Occipital lobe (tissue), 2 donors: ENCODE data around the gene VWA3B. TPM values are rescaled to one million over a fixed set of nuclear protein-coding genes. Genes with fewer than 3 reads are reported as not detected.
"Not testable (repeated sequence)": the region's sequence is repeated elsewhere in the genome, so short reads cannot be mapped to it uniquely, and the experiment has no call there.

Experiments
- DNase-seq: peaks from one replicate; lab custom pipeline; 2025; lab: John Stamatoyannopoulos, UW
- total RNA-seq: library from RNA; depleted of rRNA; stranded (reverse); fragments of >200 nt; gene quantifications from one replicate; pipeline ENCODE4 v1.2.3, GENCODE V29; 2014

VWA3B gene
- total RNA-seq, 1 donor from 2014 or later: 0.31 TPM

DNA sequence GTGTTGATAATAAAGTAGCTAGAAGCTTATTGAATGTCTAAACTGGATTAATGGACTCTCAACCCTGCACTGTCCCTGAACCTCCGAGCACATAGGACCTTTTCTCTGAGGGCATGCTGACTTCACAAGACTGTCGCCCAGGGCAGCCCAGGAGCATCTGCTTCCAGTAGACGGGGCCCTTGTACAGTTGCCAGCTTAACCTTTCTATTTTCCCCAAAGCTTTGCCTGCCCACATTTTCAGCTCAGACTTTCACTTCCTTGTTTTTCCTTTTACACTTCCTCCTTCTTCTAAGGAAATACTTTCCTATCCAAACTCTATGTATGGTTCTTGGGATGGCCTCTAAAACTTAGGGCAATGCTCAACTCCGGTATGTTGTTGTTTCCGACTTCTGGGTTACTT lies 1.3 kb downstream of the VWA3B start:
- DNase-seq: no peak

DNA sequence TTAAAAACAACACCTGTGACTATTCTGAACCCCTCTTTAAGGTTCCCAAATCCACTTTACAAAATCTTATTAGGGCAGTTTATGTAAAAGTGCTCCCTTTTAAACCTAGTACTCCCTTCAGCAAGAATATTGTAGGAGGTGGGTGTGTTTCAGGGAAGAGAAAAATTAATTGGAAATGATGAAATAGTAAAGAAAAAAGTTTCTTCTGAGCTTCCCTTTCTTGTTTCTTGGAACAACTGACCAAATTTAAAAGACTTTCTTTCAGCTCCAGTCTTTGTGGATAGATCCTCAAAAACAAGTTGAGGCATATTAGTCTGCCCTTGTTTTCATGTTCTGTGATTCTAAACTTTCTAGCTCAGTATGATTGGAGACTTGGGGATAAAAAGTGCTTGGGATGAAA lies 3.0 kb downstream of the VWA3B start:
- no peak for DNase-seq

DNA sequence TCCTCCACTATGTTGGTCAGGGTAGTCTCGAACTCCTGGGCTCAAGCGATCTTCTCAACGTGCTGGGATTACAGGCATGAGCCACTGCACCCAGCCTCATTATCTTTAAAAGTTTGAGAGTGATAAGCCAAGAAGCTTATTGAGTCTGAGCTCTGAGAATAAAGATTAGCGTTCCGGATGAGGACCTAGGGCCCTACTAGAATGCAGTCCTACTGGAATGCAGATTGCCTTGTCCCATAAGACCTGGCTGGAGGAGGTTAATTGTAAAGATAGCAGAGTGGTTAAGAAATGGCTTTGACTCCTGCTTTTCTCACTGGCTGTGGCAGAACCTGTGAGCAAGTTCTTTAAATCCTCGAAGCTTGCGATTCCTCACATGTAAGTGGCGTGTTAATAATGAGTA lies 4.0 kb downstream of the VWA3B start:
- no peak for DNase-seq

DNA sequence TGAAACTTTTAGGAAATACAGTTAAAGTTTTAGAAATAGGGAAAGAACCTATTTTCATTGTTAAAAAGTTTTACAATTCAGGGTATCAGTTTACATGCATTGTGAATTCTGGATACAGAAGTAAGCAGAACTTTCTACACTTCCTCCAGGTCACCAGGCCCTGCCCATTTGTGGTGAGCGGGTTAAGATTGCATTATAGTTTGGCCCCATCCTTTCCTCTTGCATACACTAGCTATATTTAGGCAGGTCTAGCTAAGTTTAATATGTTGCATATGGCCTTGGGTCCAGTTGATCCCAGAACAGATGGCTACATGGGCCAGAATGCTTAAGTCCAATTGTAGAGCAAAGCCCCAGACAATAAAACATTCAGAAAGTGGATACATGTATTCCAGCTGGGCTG lies 4.8 kb downstream of the VWA3B start:
- no peak for DNase-seq

- DNase-seq: no peak
Measured at GRCh38 chr2:98093146-98093545, 6.2 kb downstream of the VWA3B start.

DNA sequence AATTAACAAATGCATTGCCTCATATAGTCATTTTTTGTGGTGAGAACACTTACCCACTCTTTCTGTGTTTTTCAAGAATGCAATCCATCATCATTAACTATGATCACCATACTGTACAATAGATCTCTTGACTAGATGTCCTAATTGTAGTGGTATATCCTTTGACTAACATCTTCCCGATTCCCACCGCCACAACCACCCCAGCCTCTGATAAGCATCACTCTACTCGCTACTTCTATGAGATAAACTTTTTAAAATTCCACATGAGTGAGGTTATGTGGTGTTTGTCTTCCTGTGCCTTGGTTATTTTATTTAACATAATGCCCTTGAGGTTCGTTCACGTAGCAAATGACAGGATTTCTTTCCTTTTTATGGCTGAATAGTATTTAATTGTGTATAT lies 6.6 kb downstream of the VWA3B start:
- no peak for DNase-seq

- no peak for DNase-seq
Measured at GRCh38 chr2:98099939-98100743, 13.2 kb downstream of the VWA3B start.

DNA sequence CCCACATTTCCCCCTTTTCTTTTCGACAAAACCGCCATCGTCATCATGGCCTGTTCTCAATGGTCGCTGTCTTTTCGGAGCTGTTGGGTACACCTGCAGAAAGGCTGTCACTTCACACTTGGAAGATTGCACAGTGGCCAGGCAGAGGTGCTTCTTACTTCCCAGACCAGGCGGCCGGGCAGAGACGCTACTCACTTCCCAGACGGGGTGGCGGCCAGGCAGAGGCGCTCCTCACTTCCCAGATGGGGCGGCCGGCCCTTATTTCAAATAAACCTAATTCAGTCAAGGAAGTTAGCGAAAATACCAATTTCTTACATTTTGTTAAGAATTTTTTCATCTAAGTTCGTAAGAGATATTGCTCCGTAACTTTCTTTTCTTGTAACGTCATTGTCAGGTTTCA lies 15.3 kb downstream of the VWA3B start:
- not testable (repeated sequence) for DNase-seq

DNA sequence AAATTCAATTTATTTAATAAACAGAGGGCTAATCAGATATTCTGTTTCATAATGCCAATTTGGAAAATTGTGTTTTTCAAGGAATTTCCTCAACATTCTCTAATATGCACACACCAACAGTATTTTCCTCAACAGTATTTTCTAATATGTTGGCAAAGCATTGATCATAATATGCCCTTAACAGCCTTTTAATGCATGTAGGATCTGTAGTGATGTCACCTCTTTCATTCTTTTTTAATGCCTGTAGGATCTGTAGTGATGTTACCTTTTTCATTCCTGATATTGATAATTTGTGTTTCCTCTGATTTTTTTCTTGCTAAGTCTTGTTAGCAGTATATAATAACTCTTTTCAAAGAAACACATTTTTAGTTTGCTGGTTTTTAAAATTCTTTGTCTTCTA lies 15.9 kb downstream of the VWA3B start:
- no peak for DNase-seq

GRCh38 chr2:98108110-98108509 lies 21.1 kb downstream of the VWA3B start:
- no peak for DNase-seq

- DNase-seq: no peak
Measured at GRCh38 chr2:98110741-98111140, 23.8 kb downstream of the VWA3B start.

DNA sequence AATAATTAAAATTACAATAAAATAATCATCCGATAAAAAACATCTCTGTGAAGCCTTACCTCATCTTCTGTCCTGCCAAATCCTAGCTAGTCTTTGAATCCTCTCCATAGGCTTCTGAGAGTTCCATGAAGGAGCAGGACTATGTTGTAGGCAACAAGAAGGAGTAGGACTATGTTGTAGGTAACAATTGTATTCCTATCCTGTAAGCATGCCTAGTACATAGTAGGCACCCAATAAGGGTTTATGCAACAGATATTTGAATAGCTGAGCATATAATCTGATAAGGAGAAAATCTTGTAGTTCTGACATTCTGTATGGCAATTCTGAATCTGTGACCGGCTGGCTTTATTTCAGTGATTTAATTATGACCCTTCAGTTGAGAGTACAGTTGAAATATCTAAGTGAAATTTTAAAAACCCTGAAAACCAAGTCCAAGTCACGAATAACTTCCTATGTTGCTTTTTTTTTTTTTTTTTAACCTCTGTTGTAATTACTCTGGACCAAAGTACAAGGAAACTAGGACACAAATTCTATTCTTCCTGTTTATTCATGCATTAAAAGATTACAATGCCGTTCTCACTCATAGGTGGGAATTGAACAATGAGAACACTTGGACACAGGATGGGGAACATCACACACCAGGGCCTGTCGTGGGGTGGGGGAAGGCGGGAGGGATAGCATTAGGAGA lies 27.8 kb downstream of the VWA3B start:
- DNase-seq: no peak

GRCh38 chr2:98118161-98118560 lies 31.2 kb downstream of the VWA3B start:
- no peak for DNase-seq

- no peak for DNase-seq
Measured at GRCh38 chr2:98118852-98119251, 31.9 kb downstream of the VWA3B start.

- no peak for DNase-seq
Measured at GRCh38 chr2:98121149-98121548, 34.2 kb downstream of the VWA3B start.

DNA sequence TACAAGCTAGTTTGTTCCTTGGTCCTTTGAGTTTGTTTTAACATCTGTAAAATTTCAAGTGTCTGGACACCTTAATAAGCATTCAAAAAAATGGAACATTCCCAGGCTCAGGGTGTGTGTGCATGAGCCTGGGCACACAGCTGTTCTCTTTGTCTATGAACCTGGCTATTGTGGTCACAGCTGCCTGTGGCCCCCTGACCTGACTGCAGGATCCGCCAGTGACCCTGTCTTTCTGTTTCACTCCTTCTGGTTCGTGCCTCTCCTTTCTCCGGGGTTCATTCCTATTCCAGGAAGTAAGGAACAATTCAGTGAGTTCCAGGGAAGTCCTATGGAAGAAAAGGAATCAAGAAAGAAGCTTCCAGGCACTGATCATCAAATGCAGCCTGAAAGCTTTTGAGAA lies 35.6 kb downstream of the VWA3B start:
- no peak for DNase-seq

DNA sequence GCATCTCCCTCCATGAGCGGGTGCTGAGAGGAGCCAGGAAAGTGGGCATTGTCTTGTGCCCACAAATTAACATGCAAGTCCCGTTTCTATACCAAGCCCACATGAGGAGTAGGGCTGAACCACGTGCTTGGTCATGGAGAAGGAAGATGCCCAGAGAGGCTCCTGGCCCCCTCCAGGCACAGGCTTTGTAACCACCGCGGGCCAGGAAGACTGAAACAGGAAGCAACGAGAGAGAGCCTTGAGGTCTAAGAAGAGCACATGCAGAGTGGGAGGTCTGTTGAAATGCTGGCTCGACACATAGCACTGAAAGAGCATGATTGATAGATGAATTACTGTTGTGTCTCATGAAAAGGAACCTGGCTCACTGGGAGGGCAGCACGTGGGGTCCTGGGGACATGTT lies 36.3 kb downstream of the VWA3B start:
- no peak for DNase-seq

DNA sequence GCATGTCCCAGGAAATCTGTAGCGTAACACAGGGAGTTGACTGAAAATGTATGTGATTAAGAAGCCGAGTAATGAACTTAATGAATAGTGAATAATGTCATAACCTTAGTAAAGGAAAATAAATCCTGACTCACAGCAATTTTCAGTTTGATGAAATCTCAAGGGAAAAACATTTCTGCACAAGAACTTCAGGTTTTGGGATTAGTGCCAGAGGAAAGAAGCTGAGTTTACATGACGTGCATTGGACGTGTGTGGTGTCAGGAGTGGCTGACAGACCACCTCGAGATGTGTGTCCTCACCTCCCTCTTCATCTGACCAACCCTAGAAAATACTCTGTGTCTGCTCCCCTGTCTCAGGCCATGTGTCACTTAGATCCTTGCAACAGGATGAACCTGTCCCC lies 39.1 kb downstream of the VWA3B start:
- no peak for DNase-seq

DNA sequence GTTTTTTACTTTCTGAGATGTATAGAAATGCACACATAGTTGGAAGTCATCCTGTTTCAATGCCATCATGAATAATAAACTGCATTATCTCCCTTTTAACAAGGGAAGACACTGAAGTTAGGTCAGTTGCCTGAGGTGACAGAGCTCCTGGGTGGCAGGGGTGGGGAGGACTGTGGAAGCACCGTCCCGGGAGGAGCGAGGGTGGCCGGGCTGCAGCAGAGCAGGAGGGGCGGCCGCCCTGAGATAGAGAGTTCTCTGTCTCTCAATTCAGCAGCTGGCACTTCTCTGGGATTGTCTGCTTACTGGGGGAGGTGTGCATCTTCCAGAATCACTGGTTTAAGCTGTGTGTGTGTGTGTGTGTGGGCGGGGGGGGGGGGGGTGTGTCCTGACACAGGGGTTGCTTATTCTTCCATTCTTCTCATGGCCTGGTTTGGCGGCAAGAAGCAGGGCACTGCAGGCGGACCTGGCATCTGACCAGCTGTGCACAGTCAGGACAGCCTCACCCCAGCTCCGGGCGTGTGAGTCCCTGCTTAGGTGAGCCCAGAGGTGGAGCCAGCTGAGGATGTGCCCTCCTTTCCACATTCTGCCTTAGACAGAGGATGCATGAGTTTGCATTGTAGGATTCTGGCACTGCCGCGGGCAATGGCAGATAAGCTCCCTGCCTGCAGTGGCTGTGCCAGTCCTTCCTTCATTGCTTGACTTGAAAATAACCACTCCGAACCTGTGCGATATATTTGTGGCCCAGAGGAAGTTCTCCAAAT lies 40.4 kb downstream of the VWA3B start:
- DNase-seq: no peak

GRCh38 chr2:98128556-98129109 lies 41.7 kb downstream of the VWA3B start:
- no peak for DNase-seq

DNA sequence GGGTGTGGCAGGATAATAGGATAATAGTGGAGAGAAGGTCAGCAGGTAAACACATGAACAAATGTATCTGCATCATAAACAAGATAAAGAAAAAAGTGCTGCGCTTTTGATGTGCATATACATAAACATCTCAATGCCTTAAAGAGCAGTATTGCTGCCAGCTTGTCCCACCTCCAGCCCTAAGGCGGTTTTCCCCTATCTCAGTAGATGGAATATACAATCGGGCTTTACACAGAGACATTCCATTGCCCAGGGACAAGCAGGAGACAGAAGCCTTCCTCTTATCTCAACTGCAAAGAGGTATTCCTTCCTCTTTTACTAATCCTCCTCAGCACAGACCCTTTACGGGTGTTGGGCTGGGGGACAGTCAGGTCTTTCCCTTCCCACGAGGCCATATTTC lies 43.1 kb downstream of the VWA3B start:
- DNase-seq: not testable (repeated sequence)
